C4-2B (cell line): ENCODE data around the gene KIRREL2.

Experiments
- ZFX ChIP-seq: fragments of 450-650 bp; IDR thresholded peaks from 2 replicates; pipeline ENCODE4 v1.6.1; 2017
- TF ChIP-seq, protein P1 (sequence below): fragments of 450-650 bp; conservative IDR thresholded peaks from 2 replicates; pipeline ENCODE4 v1.5.1; 2017; ENCODE audit warnings: mild to moderate bottlenecking

DNA sequence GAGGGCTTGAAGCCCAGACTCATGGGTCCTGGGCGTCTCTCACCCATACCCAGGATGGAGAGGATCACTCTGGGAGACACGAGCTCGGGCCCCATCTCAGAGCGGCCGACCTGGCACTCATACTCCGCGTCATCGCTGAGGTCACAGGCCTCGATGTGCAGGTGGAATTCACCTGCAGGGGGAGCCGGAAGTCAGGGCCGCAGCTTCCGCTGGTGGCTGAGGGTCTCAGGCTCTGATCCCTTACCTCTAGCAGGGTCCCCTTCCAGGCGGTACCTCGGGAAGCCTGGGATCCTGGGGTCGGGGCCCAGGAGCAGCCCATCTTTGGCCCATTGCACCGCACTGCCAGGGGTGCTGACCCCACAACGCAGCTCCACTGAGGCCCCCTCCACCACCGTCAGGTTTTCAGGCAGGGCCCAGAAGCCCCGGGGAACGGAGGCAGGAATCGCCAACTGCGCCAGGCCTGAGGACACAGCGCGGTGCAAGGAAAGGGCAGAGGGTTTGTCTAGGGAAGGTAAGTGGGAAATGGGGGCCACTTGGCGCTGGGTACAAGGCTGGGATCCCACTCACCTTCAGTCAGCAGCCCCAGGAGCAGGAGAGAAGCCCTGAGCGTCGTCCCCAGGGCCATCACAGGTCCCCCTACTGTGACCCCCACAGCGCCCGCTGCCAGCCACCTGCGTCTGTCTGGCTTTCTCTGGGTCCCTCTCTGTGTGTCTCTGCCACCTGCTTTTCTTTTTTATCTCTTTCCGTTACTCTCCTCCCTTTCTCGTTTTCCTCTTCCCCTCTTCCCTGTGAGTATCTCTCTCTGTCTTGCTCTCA, 5.3 kb upstream of the KIRREL2 start:
- TF ChIP-seq, protein P1, sequence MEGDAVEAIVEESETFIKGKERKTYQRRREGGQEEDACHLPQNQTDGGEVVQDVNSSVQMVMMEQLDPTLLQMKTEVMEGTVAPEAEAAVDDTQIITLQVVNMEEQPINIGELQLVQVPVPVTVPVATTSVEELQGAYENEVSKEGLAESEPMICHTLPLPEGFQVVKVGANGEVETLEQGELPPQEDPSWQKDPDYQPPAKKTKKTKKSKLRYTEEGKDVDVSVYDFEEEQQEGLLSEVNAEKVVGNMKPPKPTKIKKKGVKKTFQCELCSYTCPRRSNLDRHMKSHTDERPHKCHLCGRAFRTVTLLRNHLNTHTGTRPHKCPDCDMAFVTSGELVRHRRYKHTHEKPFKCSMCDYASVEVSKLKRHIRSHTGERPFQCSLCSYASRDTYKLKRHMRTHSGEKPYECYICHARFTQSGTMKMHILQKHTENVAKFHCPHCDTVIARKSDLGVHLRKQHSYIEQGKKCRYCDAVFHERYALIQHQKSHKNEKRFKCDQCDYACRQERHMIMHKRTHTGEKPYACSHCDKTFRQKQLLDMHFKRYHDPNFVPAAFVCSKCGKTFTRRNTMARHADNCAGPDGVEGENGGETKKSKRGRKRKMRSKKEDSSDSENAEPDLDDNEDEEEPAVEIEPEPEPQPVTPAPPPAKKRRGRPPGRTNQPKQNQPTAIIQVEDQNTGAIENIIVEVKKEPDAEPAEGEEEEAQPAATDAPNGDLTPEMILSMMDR: no peak
- TF ChIP-seq ZFX: no peak
